ENCODE results near the gene HOXA7. TPM values are rescaled to one million over a fixed set of nuclear protein-coding genes. Genes with fewer than 3 reads are reported as not detected.

HOXA7 gene
- total RNA-seq, 1 donor: 3.6 TPM

Small RNAs within 50 kb of the gene (small RNA-seq; reads per million reads assigned to genes)
- gene AC004080.5 (not detected), gene RF02140 (not detected), gene RF02141 (not detected)

Other genes starting within 250 kb of the HOXA7 start
- 0.72 and 1.5 TPM in 2 replicates for gene HOXA1, start 60.7 kb downstream of the HOXA7 start, total RNA-seq
- 0.36 and 0.59 TPM in 2 replicates for gene HOXA2, start 54.0 kb downstream of the HOXA7 start, total RNA-seq
- 0.72 and 1.2 TPM in 2 replicates for gene HOXA4, start 25.9 kb downstream of the HOXA7 start, total RNA-seq
- gene HOXA5, start 13.0 kb downstream of the HOXA7 start, total RNA-seq: 3.2 and 5.8 TPM in 2 replicates
- gene HOXA6, start 8.9 kb downstream of the HOXA7 start, total RNA-seq: 5.0 and 7.6 TPM in 2 replicates
- 3.5 and 4.0 TPM in 2 replicates for gene HOXA3, start 4.1 kb downstream of the HOXA7 start, total RNA-seq
- gene HOXA9, start 8.9 kb upstream of the HOXA7 start, total RNA-seq: 15.3 and 19.5 TPM in 2 replicates
- gene HOXA10, start 17.6 kb upstream of the HOXA7 start, total RNA-seq: 32.1 and 43.1 TPM in 2 replicates
- 14.4 and 15.2 TPM in 2 replicates for gene HOXA11, start 28.6 kb upstream of the HOXA7 start, total RNA-seq
- 6.2 and 8.0 TPM in 2 replicates for gene HOXA13, start 43.4 kb upstream of the HOXA7 start, total RNA-seq
- gene EVX1, start 86.1 kb upstream of the HOXA7 start, total RNA-seq: not detected in 2 replicates